ENCODE results near the gene RHOV. TPM values are rescaled to one million over a fixed set of nuclear protein-coding genes. Genes with fewer than 3 reads are reported as not detected.
A peak's percentile ranks its signal among the peaks of the same experiment; 100 is the strongest.

Gene RHOV
- total RNA-seq, 1 donor from 2014 or later: 0.12 TPM

GRCh38 chr15:40918146-40918798, 44.2 kb upstream of the RHOV start:
- TF ChIP-seq CTCF (IDR thresholded peaks at IDR 0.05): no peak
- Mint-ChIP-seq H3K4me3 (ENCODE audit: unreplicated experiment) (no peak overlapping the region), H3K4me1 (ENCODE audit: low read depth) (no peaks in the 10 kb centered on the region), H3K9me3 (ENCODE audit: low read depth) (no peaks in the 10 kb centered on the region), H3K36me3 (ENCODE audit: low read depth) (no peaks in the 10 kb centered on the region), H3K27me3 (ENCODE audit: low read depth) (no peaks in the 10 kb centered on the region), H3K27ac (ENCODE audit: unreplicated experiment) (no peak overlapping the region)
- DNase-seq (ENCODE audit: low spot score): no peak

- no peak overlapping the region for H3K4me3 Mint-ChIP-seq (ENCODE audit: unreplicated experiment)
- no peak for DNase-seq (ENCODE audit: low spot score)
- no peak for TF ChIP-seq CTCF (IDR thresholded peaks at IDR 0.05)
- no peaks in the 10 kb centered on the region for H3K9me3 Mint-ChIP-seq (ENCODE audit: low read depth)
- no peak overlapping the region for H3K27ac Mint-ChIP-seq (ENCODE audit: unreplicated experiment)
- no peaks in the 10 kb centered on the region for H3K27me3 Mint-ChIP-seq (ENCODE audit: low read depth)
- H3K4me1 Mint-ChIP-seq (ENCODE audit: low read depth): no peaks in the 10 kb centered on the region
- no peaks in the 10 kb centered on the region for H3K36me3 Mint-ChIP-seq (ENCODE audit: low read depth)
Measured at GRCh38 chr15:40917585-40917984, 43.6 kb upstream of the RHOV start.

GRCh38 chr15:40915679-40916078, 41.6 kb upstream of the RHOV start:
- no peaks in the 10 kb centered on the region for H3K9me3 Mint-ChIP-seq (ENCODE audit: low read depth)

GRCh38 chr15:40915116-40915661, 41.2 kb upstream of the RHOV start:
- TF ChIP-seq CTCF (IDR thresholded peaks at IDR 0.05): no peak
- H3K36me3 Mint-ChIP-seq (ENCODE audit: low read depth): no peaks in the 10 kb centered on the region
- H3K27me3 Mint-ChIP-seq (ENCODE audit: low read depth): no peaks in the 10 kb centered on the region
- no peak for DNase-seq (ENCODE audit: low spot score)
- no peaks in the 10 kb centered on the region for H3K9me3 Mint-ChIP-seq (ENCODE audit: low read depth)
- H3K27ac Mint-ChIP-seq (ENCODE audit: unreplicated experiment): no peak overlapping the region
- H3K4me1 Mint-ChIP-seq (ENCODE audit: low read depth): peaks cover 2% of the 10 kb centered on the region
- H3K4me3 Mint-ChIP-seq (ENCODE audit: unreplicated experiment): no peak overlapping the region

More at GRCh38 chr15:40915679-40916078, 41.6 kb upstream of the RHOV start:
- H3K4me1 Mint-ChIP-seq (ENCODE audit: low read depth): no peaks in the 10 kb centered on the region
- H3K4me3 Mint-ChIP-seq (ENCODE audit: unreplicated experiment): no peak overlapping the region
- no peaks in the 10 kb centered on the region for H3K27me3 Mint-ChIP-seq (ENCODE audit: low read depth)
- no peak for TF ChIP-seq CTCF (IDR thresholded peaks at IDR 0.05)
- no peak overlapping the region for H3K27ac Mint-ChIP-seq (ENCODE audit: unreplicated experiment)
- DNase-seq (ENCODE audit: low spot score): no peak
- H3K36me3 Mint-ChIP-seq (ENCODE audit: low read depth): no peaks in the 10 kb centered on the region

- H3K4me1 Mint-ChIP-seq (ENCODE audit: low read depth): peaks cover 9% of the 10 kb centered on the region
- H3K4me3 Mint-ChIP-seq (ENCODE audit: unreplicated experiment): no peak overlapping the region
- H3K9me3 Mint-ChIP-seq (ENCODE audit: low read depth): no peaks in the 10 kb centered on the region
- H3K27me3 Mint-ChIP-seq (ENCODE audit: low read depth): no peaks in the 10 kb centered on the region
- no peak for DNase-seq (ENCODE audit: low spot score)
- no peak overlapping the region for H3K27ac Mint-ChIP-seq (ENCODE audit: unreplicated experiment)
- TF ChIP-seq CTCF (IDR thresholded peaks at IDR 0.05): peak; percentile 32
- no peaks in the 10 kb centered on the region for H3K36me3 Mint-ChIP-seq (ENCODE audit: low read depth)
Measured at GRCh38 chr15:40914486-40914885, 40.5 kb upstream of the RHOV start.

Data from chondrocyte (in vitro differentiated cells).